NAMALWA (cell line): ENCODE data around the gene RHBDD3.
A peak's percentile ranks its signal among the peaks of the same experiment; 100 is the strongest.

Experiments
- DNase-seq: peaks from one replicate; pipeline ENCODE4 v3.0.0-alpha.2; 2015; ENCODE audit warnings: low spot score

Gene RHBDD3

DNA sequence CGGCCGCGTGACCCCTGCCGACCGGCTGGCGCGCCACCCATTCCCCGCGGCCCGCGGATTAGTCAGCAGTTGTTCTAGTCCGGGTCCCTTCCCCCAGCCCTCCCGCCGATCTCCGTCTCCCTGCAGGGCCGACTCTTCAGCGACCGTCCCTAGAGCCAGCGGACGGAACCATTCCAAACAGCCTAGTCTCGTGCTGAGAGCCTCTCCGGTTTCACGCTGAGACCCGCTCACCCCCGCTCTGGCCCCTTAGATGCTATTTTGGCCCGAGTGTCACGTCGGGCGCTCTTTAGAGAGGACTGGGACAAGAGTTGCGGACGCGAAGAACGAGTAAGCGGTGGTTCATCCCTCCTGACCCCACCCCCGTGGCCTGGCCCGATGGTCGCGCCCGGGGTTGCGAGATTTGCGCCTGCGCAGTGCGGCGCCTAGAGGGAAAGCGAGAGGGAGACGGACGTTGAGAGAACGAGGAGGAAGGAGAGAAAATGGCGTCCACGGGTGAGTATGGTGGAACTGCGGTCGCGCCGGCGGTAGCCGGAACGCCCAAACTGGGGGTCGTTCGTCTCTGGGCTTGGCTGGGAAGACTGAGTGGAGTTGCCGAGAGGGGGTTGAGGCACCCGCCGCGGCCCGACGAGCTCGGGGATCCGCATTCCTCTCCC lies at the start of gene RHBDD3, which contains the start of gene EWSR1:
Gene RHBDD3, minus strand, starts transcription at position 124 of the 653 bp plus-strand sequence. CDS start 2,355 bp downstream, outside the sequence.
Gene EWSR1, plus strand, starts transcription at position 411 of the 653 bp plus-strand sequence. Its CDS starts 69 bp downstream, at position 480.
- peak; percentile 95 for DNase-seq

DNA sequence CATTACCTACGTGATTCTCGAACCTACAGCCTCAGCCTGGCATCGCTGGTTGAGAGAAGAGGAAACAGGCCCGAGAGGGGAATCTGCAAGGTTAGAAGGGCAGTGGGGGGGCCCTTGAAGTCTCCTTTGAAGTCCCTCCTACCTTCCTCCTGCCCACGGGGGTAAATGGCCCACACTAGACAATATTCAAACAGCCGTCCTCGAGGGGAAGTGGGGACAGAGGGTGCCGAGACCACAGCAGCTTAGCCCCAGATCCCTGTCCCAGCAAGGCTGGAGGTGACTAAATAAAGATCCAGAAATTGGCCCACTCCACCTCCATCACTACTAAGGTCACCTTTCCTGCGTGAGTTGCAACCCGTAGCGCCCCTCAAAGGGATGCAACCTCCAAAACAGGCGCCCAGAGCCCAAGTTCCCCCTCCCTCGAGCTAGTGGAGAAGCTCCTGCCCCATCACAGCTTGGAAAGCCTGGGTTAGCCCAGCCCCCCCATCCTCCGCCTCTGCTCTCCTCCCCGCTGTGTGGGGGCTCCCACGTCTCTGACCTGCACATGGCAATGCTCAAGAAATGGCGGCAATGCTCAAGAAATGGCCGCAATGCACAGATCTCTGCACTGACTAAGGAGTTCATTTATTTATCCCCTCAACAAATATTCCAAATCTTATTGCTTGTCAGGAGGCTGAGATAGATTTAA lies 48.5 kb upstream of the RHBDD3 start:
- no peak for DNase-seq

DNA sequence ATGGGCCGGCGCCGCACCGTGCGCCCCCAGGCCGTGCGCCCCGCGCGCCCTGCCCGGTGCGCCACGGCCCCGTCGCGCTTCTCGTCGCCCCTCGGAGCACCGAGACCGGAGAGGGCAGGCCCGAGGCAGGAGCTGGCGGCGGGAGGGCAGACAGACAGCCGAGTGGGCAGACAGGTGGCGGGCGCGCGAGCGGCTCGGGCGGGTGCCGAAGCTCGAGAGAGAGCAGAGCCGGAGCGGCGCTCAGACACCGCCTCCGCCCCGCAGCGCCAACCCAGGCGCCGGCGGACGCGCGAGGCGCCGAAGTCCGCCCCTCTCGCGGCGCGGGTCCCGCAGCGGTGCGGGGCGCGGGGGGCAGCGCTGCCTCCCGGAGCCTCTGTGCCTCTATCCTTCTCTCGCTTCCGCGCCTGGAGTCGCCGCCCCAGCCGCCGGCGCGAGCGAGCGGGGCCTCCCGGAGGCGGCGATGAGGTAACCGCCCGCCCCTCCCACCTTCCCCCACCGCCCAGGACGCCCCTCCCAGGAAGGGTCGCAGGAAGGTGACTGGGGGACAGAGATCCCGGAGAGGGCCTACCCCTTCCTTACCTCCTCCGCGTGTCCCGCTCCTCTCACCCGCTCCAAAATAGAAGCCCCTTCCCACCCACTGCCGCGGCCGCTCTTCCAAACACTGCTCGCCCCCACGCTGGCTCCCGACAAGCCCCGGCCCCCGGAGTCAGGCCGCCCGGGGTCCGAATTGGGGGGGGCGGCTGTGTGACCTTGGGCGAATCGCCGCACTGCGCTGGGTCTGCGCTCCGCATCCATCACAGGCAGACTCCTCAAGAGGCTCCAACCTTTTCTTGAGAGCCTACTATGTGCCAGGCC lies 47.7 kb upstream of the RHBDD3 start, which contains the start of gene RASL10A:
Gene RASL10A, minus strand, starts transcription at position 412 of the 855 bp plus-strand sequence. CDS start 451 bp downstream, outside the sequence.
- DNase-seq: no peak

DNA sequence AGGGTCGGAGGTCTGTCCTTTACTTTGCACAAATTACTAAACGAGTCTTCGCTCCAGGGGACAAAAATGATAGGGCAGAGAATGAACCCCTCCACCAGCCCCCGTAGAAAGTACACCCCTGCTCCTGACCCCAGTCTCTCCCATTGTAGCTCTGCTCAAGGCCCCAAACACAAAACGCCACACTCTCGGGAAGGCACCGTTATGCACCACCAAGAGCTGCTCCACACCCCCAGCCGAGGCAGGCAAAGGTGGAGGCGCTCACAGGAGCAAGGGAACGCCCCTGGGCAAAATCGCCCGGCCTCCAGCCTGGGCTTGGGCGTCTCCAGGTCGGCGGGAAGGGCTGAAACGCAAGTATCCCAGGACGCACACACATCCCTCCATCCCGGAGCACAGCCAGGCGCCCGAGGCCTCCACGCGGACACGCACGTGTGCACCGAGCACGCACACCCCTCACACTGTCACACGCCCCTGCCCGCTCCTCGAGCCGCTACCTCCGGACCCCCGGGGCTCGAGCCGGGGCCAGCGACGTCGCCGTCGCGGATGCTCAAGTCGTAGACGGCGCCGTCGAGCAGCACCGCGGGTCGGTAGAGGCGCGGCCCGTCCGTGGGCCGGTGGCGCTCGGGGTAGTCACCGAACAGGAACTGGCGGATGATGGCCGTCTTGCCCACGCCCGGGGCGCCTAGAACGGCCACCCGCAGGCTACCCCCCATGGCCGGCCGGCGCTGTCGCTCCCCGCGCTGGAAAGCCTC lies 46.9 kb upstream of the RHBDD3 start:
- DNase-seq: no peak

DNA sequence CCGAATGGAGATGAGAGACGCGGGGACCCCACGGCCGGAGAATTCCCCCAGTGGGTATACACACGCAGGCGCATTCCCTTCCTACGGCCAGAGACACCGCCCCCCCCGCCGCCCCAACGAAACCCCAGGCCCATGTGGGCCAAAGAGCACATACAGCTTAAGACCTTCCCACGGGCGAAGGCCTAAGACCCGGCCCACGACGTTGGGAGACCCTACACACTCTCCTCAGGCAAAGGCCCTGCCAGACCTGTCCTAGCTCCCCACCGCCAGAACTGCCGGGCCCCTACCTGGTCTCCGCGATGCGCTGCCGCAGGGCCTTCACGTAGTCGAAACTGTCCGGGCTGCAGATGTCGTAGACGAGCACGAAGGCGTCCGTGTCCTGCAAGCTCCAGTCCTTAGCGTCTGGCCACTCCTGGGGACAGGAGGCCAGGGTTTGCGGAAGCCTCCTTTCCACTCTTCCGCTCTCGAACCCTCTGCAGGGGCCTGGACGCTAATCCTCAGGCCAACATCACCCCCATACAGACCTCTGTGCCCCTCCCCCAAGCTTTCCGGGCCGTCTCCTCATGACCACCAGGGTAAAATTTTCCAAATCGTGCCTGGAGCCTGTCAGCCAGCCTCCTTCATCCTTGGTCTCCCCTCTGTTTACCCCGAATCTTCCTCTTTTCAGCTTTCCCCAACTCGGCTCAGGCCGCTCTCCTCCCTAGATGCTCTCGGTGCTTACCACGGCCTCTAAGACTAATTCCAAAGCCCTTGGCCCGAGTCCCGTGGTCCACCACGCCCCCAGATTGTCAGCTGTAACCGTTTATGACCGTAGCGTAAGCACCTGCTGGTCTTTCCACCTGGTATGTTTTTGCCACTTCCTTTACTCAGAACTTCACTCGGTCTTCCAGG lies 46.0 kb upstream of the RHBDD3 start:
- peak; percentile 38 for DNase-seq

DNA sequence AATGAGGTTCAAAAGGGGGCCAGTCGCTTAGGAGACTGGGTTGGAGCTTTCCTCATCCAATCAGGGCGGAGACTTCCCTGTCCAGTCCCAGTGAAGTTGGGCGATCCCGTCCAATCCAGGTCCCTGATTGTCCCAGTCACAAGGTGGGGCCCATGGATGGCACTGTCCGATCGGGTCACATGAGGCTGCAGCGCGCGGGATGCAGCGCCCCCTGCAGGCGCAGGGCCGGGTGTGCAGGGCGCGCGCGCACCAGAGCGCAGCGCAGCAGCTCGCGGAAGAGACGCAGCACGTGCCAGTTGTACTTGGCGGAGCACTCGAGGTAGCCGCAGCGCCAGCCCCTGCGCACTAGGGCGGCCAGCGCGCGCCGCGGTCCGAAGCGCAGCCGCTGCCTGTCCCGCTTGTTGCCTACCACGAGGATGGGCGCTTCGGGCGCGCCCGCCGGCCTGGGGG lies 45.4 kb upstream of the RHBDD3 start:
- no peak for DNase-seq

DNA sequence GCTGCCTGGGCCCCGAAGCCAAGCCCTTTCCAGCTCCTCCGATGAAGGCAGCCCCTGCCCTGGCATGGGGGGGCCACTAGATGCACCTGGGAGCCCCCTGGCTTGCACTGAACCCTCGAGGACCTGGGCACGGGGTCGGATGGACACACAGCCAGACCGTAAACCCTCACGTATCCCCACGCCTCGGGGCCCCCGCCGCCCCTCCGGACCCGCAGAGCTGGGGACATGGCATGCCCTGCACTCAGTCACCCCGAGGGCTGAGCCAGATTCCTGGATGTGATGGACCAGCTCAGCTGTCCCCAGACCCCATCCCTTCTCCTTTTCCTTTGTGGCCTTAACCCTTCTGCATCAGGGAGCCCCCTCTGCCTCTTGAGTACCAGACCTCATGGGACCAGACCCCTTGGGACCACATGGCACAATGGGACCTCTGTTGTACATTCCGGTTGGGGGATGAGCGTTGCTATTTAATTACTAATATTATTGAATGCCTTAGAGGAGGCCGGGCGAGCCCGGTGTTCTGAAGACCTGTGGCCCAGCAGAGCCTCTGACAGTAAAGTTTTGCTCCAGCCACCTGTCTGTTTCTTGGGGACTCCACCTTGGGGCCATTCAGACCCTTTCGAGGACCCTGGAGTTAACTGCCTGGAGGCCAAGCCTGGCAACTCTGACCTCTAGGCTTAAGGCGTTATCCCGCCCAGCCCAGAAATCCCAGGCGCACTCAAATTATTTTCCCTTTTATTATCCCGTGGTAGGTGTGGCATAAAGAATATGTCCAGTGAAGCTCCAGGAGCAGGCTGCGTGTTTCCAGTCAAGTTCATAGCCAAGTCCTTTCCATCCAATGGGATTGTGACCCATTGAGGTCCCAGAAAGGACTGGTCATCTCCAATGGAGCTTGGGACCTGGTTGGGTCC lies 44.7 kb upstream of the RHBDD3 start:
- DNase-seq: no peak

DNA sequence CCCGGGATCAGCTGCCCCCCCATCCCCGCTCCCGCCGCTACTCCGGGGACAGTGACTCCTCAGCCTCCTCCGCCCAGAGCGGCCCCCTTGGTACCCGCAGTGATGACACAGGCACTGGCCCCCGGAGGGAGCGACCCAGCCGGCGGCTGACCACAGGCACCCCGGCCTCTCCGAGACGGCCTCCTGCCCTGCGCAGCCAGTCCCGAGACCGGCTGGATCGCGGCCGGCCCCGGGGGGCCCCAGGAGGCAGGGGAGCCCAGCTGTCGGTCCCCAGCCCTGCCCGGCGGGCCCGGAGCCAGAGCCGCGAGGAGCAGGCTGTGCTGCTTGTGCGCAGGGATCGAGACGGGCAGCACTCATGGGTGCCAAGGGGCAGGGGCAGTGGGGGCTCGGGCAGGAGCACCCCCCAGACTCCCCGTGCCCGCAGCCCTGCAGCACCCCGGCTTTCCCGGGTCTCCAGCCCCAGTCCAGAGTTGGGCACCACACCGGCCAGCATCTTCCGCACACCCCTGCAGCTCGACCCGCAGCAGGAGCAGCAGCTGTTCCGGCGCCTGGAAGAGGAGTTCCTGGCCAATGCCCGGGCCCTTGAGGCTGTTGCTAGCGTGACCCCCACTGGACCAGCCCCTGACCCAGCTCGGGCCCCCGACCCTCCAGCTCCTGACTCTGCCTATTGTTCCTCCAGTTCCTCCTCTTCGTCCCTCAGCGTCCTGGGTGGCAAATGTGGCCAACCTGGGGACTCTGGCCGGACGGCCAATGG lies 43.9 kb upstream of the RHBDD3 start:
- DNase-seq: no peak

GRCh38 chr22:29310863-29311339 lies 43.1 kb upstream of the RHBDD3 start:
- DNase-seq: peak; percentile 61

- no peak for DNase-seq
These were observed 42.5 kb upstream of the RHBDD3 start for GRCh38 chr22:29310065-29310862.

DNA sequence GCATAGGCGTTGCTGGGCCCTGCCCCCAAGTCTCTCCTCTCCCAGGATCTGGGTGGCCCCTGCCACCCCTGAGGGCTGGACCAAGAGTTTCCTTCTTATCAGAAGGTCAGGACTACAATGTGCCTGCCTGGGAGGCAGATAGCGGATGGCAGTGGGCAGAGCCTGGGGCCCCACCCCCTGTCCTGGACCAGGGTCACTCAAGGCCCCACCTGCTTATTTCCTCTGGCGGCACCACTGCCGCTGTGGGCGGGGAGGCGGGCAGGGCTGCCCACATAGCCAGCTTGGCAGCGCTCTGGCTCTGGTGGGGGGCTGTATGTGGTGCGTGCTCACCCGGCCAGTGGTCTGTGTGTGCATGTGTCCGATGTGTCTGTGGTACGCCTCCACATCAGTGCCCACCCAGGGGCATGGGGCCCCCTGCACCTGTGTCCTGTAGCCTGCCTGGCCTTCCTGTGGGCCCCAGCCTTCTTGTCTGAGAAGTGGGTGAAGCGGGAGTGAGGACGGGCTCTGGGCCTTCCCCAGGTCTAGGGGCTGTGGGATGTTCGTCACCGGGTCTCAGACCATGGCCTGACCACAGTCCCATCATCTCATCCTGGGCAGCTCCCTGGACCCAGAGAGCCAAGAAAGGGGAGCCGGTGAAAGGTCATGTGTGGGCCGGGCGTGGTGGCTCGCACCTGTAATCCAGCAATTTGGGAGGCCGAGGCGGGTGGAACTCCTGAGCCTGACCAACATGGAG lies 41.7 kb upstream of the RHBDD3 start:
- no peak for DNase-seq

- DNase-seq: no peak
These were observed 41.0 kb upstream of the RHBDD3 start for GRCh38 chr22:29308791-29309262.

DNA sequence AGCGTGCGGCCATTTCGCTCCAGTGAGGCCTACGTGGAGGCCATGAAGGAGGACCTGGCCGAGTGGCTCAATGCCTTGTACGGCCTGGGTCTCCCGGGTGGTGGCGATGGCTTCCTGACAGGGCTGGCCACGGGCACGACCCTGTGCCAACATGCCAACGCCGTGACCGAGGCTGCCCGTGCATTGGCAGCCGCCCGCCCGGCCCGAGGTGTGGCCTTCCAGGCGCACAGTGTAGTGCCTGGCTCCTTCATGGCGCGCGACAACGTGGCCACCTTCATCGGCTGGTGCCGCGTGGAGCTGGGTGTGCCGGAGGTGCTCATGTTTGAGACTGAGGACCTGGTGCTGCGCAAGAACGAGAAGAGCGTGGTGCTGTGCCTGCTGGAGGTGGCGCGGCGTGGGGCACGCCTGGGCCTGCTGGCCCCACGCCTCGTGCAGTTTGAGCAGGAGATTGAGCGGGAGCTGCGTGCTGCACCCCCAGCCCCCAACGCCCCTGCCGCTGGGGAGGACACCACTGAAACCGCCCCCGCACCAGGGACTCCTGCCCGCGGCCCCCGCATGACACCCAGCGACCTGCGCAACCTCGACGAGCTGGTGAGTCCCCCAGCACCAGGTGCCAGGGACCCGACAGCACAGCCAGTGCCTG lies 40.5 kb upstream of the RHBDD3 start:
- no peak for DNase-seq

GRCh38 chr22:29307596-29308147 lies 39.9 kb upstream of the RHBDD3 start:
- DNase-seq: no peak

- no peak for DNase-seq
These were observed 39.2 kb upstream of the RHBDD3 start for GRCh38 chr22:29306835-29307595.
